ENCODE results near the gene FAM20C.

DNA sequence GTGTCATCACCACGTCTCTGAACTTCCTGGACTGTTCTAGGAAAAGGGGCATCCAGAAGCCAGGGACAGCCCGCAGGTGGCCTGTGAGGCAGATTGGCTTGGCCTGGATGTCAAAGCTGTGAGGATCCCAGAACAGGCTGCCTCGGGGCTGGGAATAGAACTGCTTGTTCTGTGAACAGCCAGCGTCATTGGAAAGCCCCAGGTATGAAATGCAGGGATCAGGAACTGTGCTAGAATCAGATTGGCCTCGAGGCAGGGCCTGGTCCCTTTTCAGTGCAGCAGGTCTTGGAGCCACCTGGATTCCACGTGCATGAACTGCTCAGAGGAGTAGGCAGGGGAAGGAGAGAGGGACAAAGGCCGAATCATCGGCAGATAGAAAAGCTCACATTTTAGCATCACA is 44.6 kb downstream of the FAM20C start:
- TF ChIP-seq, protein P1, sequence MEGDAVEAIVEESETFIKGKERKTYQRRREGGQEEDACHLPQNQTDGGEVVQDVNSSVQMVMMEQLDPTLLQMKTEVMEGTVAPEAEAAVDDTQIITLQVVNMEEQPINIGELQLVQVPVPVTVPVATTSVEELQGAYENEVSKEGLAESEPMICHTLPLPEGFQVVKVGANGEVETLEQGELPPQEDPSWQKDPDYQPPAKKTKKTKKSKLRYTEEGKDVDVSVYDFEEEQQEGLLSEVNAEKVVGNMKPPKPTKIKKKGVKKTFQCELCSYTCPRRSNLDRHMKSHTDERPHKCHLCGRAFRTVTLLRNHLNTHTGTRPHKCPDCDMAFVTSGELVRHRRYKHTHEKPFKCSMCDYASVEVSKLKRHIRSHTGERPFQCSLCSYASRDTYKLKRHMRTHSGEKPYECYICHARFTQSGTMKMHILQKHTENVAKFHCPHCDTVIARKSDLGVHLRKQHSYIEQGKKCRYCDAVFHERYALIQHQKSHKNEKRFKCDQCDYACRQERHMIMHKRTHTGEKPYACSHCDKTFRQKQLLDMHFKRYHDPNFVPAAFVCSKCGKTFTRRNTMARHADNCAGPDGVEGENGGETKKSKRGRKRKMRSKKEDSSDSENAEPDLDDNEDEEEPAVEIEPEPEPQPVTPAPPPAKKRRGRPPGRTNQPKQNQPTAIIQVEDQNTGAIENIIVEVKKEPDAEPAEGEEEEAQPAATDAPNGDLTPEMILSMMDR (IDR thresholded peaks at IDR 0.05): no peak
- no peak for TF ChIP-seq POLR2A (IDR thresholded peaks at IDR 0.05)

Measured in gastroesophageal sphincter (tissue), 3 donors.